COLO829 (cell line): Measurements from ENCODE around the gene ALCAM.

Experiments
- DNase-seq: peaks from one replicate; pipeline ENCODE4 v3.0.0; 2012; ENCODE audit warnings: low spot score

The ALCAM gene

DNA sequence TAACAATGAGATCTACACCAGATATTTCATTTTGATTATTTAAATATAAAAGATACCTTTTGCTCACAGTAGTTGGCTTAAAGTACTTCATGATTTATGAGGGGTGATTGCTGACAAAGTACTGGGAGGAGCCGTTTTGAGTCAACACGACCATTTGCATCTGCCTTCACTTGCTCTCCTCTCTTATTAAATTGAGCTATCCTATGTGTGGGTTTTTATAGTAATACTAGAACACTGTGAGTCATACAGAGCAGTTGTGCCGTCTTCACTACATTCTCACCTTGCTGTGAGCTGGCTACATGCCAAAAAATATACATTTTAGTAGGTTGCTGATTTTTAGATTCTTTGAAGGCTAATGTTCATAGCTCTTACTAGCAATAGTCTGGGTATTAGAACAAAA, 161.2 kb downstream of the ALCAM start:
- no peak for DNase-seq

DNA sequence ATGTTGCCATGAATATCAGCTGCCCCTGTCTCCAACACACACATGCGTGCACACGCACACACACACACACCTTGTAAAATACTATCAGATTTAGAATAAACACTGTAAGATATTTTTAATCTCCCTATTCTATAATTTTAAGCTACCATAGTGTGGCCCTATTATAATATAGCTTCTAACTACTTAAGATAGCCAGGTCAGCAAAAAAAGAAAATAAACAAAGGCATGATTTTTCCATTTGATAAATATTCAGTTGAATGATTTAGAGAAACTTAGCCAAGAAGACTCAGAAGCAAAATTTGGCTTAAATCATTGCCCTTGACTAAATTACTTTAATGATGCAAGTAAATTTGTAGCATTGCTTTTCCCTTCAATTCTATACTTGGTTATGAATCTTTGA, 162.2 kb downstream of the ALCAM start:
- DNase-seq, result no peak

DNA sequence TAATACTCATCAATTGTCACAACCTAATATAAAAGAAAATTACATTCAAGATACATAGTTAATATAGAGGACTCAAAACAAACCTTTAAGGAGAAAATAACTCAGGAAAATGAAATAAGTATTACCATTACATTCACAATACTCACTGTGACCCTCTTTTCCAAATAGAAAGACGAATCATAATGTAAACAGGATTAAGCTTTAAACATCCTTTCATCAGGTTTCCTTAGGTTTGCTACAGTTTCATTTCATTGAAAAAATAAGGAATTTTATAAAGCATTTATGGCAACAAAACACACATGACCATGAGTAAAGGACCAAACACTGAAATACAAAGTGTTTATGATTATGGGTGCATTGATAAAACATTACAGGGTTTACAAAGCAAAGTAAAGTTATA, 162.7 kb downstream of the ALCAM start:
- no peak for DNase-seq

DNA sequence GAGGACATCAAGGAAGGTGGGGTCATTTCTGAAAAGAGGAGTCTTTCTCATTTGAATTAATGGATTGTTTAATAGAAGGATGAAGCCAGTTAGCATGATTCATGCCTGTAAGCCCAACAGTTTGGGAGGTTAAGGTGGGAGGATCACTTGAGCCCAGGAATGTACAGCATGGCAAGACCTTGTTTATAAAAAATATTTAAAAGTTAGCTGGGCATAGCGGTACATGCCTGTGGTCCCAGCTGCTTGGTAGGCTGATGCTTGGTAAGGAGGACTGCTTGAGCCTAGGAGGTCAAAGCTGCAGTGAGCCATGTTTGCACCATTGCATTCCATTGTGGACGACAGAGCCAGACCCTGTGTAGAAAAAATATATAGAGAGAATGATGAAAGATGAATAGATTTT, 165.5 kb downstream of the ALCAM start:
- DNase-seq, result no peak

DNA sequence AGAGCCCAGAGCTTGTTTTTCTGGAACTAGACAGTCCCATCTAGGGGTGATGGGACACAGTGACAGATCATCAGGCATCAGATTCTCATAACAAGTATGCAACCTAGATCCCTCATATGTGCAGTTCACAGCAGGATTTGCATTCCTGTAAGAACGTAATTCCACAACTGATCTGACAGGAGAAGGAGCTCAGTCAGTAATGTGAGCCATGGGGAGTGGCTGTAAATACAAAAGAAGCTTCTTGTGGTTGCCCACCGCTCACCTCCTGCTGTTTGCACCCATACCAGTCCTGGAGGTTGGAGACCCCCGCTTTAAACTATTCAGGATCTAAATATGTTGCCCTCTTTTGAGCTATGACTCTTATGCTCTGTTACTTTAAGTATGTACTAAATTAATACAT, 167.3 kb downstream of the ALCAM start:
- no peak for DNase-seq

DNA sequence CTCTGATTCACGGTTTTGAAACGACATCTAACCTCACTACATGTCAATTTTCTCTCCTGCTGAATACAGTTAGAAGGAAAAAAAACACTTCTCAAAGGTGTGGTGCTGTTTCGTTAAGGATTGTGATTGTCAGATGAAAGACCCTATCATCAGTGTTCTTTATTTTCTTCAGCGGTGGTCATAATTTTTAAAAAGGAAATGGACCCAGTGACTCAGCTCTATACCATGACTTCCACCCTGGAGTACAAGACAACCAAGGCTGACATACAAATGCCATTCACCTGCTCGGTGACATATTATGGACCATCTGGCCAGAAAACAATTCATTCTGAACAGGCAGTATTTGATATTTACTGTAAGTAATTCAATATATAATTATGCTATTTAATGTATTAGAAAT, 167.8 kb downstream of the ALCAM start:
- DNase-seq, result no peak

DNA sequence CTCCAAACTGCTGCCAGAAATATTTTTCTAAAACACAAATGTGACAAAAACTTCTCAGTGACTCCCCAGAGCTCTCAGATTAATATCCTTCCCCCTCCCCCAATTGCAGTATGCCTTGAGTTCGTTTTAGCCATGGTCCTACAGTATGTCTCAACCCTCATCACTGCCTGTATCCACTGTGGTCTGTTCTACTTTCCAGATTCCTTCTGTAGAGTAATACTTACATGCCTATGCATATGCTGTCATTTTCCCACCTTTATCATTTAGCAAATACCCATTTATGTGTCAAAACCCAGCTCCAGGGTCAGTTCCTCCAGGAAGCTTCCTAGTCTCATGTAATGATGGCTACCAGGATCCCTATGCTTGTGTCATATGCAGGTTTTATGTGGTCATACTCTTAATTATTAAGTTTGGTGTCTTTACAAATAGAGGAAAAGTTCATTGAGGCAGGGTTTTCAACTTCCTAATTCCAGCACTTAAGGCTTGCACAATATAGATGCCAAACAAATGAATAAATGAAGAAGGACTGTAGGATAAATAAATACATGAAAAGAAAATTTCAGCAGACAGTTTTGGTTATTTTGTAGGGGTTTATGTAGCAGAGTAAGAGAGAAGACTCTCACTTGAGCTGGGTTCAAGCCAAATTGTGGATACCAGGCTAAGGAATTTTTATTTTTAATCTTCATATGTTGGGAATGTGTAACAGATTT, 170.8 kb downstream of the ALCAM start:
- no peak for DNase-seq

DNA sequence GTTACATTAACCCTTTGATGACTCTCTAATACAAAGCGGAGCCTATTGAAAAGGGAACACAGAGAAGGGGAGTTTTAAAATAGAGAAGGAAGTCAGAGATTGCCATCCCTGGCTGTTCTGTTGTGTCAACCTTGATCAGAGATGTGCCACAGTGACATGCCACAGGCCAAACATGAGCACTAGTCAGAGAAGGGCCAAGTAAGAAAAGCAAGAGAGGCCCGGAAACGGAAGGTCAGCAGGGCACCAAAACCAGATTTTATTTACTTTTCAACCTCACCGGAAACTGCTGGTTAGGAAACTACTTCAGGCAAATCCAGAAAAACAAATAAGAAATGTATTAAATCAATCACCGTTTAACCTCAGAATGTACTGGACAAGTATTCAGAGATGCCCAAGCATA, 171.8 kb downstream of the ALCAM start:
- no peak for DNase-seq

DNA sequence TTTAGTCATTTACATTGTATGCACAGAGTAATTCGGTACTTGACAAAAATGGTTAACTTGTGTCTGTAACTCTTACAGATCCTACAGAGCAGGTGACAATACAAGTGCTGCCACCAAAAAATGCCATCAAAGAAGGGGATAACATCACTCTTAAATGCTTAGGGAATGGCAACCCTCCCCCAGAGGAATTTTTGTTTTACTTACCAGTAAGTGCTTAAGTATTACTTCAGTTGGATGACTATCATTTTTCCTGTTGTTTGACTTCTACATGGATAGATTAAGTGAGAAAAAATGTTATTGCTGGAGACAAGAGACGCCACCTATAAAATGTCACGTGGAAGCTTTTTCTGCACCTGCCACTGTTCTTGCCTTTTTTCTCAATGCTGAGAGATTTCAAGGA, 173.2 kb downstream of the ALCAM start:
- DNase-seq, result no peak

DNA sequence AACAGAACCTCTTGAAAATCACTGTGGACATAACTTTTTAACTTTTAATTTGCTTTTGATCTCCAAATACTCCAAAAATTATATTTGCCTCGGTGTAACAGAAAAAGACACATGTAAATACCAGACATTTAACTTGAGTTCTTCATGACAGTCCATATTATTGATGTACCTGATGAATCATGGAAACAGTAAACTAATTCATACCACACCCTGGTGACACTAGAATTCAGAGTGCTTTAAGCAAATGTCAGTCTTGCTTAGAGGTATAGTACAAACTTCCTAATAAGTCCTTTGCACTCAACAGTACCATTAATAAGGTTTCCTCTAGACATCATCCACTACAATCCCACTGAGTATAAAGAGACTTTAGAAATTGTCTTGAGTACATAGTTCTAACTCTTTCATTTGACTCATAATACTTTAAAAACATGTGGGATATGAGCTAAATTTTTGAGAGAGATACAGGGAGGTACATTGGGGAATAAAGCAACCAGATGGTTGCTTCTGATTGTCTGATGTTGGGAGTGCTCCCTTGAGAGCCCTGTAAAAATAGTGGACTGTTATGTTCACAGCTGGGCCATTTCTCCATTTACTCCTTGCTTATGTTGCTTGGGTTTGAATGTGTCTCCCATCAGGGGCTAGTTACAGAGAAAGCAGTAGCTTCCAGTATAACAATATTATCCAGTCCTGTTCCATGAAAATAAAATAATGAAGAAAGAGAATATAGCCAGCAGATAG, 175.7 kb downstream of the ALCAM start:
- DNase-seq, result no peak

DNA sequence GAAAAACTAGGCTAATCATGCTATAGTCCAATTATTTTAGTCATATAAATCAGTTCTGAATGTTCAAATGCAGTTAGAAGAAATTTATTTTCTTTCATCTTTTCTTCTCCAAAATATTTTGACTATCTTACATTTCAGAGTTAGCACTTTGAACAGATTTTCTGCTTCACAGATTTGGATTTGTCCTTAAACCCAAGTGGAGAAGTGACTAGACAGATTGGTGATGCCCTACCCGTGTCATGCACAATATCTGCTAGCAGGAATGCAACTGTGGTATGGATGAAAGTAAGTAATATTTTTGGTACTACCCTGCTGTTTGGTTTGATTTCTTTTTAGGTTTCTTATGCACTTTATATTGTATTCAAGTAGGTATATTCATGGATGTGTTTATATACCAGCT, 178.3 kb downstream of the ALCAM start:
- no peak for DNase-seq

DNA sequence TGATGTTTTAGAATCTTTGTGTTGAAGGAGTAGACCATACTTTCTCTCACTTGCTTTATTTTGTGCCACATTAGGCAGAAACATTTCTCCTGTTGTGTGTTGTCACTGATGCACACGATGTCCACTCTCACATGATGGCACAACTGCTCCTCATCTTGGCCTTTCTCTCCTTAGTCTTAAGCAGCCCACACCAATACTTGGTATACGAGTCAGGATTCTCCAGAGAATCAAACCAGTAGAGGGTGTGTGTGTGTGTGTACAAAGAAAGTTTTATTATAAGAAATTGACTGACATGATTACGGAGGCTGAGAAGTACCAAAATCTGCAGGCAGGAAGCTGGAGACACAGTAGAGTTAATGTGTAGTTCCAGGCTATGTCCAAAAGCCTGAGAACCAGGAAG, 187.1 kb downstream of the ALCAM start:
- peak; percentile 8 for DNase-seq

DNA sequence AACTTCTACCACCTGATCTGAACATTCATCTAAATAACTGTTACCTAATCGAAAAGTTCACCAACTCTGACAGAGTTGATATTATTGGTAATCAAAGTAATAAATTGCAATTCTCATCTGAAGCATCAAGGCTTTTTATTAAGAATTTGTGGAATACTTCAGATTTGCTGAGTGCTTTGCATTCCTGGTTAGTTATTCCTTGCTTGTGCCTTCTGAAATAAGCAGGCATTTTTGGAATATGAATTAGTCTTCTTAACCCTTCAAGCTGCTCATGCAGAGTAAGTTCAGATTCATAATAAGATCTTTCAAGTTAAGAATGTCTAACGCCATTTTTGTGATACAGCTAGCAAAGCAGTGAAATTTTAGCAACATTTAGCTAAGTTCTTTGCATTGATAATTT, 188.5 kb downstream of the ALCAM start:
- no peak for DNase-seq

DNA sequence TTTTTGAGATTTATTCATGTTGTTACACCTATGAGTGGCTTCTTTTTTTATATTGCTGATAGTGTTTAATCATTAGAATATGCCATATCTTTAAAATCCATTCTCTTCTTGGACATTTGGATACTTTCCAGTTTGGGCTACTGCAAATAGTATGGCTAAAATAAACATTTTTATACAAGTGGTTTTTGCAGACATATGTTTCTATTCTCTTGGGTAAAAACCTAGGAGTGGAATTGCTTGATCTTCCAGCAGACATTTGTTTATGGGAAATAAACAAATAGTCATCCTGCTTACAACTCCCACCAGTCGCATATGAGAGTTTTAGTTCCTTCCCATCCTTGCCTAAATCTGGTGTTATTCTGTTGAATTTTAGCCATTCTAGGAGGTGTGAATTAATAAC, 193.1 kb downstream of the ALCAM start:
- no peak for DNase-seq

DNA sequence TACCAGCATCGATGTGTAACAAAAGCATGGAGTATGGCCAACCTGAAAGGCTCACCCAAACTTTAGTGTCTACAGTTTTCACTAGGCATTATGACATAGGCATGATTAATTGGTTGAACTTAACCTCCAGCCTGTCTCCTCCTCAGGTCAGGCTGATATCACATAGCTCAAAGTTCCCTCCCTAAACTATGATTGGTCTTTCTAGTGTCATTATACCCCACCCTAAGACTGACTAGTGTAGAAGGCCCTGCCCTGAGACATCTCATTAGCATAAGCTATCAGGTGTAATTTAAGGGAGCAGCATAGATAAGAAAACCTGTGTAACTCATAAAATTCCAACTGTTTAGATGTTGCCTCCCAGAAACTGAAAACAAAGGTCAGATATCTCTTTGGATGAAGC, 195.2 kb downstream of the ALCAM start:
- no peak for DNase-seq

DNA sequence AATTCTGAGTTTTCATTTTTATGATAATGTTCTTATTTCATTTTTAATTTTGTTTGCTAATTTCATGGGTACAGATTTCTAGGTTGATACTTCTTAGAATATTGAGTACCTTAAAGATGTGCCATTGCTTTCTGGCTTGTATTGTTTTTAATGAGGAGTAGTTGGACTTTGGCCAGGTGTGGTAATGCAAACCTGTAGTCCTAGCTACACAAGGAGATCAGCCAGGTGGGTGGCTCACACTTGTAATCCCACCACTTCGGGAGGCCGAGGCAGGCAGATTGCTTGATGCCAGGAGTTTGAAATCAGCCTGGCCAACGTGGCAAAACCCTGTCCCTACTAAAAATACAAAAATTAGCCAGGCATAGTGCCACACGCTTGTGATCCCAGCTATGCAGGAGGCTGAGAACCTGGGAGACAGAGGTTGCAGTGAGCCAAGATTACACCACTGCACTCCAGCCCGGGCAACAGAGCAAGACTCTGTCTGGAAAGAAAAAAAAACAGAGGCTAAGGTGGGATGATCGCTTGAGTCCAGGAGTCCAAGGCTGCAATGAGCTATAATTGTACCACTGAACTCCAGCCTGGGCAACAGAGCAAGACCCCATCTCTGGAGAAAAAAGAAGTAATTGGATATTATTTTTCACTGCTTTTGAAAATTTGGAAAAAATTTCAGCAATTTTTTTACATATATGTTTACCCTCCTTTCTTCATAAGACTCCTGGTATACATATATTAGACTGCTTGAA, 198.0 kb downstream of the ALCAM start:
- DNase-seq, result no peak

DNA sequence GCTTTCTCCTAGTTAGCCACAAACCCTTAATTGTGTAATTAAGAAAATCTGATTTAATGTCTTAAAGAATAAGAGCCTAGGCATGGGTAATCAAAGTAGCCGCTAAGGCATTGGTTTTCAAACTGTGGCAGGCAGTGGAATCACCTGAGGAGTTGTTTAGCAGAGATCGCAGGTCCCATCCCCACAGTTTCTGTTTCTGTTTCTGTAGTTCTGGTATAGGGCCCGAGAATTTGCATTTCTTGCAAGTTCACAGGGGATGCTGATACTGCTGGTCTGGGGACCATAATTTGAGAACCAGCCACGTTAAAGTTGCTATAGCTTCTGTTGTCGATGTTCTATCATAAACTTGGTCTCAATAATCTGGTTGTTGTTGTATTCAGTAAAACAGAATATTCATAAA, 204.3 kb downstream of the ALCAM start:
- no peak for DNase-seq

DNA sequence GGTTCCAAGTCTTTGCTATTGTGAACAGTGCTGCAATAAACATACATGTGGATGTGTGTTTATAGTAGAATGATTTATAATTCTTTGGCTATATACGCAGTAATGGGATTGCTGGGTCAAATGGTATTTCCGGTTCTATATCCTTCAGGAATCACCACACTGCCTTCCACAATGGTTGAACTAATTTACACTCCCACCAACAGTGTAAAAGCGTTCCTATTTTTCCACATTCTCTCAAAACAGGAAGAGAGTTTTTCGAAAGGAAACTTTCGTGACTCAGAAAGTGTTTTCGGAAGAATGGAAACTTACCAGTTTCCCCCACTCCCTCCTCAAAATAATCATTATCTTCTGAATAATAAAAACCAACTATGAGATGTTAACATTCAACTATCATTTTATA, 205.8 kb downstream of the ALCAM start:
- no peak for DNase-seq

DNA sequence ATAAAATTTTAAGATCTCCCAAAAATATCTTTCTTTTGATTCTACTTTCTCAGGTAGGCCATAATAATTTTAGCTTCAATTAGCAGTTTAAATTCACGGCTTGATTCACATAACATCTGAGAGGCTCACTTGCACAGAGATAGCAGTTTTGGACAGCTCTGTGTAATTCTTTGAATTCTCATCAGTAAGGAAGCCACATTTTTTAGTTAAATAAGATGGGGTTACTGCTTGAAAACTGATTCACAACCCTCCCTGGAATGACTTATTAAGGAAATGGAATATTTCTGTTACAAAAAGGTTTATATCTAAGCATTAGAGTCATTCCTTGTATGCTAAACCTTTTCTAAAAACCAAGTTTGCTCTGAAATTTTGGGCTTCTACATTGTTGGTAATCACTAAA, 212.7 kb downstream of the ALCAM start:
- no peak for DNase-seq

DNA sequence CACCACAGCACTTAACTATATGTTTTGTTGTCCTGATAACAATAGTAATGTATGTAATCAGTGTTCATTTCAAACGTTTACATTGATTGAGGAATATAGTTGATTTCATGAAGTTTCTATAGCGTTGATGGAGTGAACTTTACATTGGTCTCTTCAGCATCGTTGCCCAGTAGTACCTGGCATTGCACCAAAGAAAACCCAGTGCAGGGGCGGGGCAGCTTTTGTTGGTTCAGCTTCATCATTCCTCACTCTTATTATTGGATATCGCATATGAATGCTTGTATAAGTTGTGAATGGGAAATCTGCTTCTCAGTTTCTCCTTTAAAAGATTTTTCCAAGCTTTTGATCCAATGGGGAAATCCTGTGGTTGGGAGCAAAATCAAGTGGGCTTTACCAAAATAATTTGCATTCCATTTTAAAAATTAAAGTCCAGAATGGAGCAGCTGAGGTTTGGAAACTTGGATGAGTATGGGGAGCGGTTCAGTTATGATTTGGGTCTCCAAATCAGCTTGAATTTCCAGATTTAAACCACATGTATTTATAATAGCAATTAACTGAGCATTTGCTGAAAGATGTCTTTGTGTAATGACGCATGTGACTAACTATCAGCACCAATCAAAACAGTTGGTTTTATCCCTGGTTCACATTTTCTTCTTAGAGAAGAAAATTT, 213.7 kb downstream of the ALCAM start:
- DNase-seq, result no peak

DNA sequence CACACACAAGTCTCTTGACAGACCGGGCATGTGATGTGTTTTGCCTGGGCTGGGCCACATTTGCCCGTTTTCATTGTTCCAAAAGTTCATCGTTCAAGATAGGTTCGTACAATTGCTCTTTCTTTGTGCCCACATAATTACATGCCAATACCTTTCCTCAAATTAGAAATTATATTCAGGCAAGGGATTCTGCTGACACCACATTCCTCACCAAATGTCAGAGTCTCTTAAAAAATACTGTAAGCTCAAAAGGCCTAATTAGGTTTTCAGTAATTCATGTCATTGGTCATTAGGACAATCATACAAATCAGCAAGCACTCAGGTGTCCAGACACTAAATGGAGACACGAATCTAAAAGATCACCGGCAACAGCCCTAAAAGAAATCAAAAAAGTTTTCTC, 215.3 kb downstream of the ALCAM start:
- DNase-seq, result no peak

DNA sequence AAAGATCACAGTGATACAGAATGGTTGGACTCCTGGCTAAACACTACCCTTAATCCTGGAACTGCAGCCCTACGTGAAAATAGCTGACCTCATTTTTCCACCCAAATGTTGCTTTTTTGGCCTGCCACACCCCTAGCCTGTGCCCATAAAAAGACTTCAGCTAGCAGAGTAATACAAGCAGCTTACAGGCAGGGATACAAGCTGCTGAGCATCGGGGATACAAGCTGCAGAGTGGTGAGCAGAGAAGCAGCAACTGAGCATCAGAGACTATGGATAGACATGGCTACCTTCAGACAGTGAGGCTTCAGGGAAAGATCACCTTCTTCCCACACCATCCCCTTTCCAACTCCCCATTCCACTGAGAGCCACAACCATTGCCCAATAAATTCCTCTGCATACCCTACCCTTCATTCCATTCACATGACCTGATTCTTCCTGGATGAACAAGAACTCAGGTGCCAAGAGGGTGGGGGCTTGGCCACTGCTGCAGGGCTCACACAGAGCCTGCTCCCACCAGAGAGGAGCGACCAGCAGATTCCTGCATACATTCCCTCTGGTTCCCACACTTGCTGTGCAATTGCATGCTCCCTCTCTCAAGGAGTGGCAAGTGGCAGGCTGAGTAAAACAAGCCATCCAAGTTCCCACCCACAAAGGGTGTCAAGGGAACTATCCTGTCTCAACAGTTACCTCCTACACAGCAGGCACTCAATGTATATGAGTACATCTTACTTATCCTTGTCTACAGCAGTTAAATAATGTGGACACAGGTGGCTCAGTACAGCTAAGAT, 217.5 kb downstream of the ALCAM start:
- DNase-seq, result no peak
